Keratinocyte (primary cell): Measurements from ENCODE around the gene DACT3. TPM values are rescaled to one million over a fixed set of nuclear protein-coding genes. Genes with fewer than 3 reads are reported as not detected.

Source experiments
- DNase-seq: peaks from one replicate; pipeline ENCODE4 v3.0.0-alpha.2; 2011; ENCODE audit warnings: low read depth, missing footprints, low spot score
- FAIRE-seq: peaks from 2 replicates; lab custom pipeline; 2011; peaks lifted over from hg19 to GRCh38; lab: Jason Lieb, UNC
- H2AFZ ChIP-seq: 2 replicates; pipeline ENCODE4 v1.6.0; 2012; ENCODE audit warnings: low read length, control low read depth, inconsistent platforms; ENCODE audit not compliant: control insufficient read depth
- H3K27ac ChIP-seq: 2 replicates; pipeline ENCODE4 v1.5.1; 2011; ENCODE audit warnings: low read length; ENCODE audit not compliant: control insufficient read depth, insufficient read depth
- H3K27me3 ChIP-seq: 3 replicates; pipeline ENCODE4 v1.6.0; 2011; ENCODE audit warnings: low read length; ENCODE audit not compliant: control insufficient read depth, insufficient read depth; ENCODE audit errors: extremely low read depth
- H3K36me3 ChIP-seq, 2 experiments: 2 replicates in 1 of 2; 3 replicates in 1 of 2; pipeline ENCODE4 v1.5.1; 2011; ENCODE audit warnings: low read length in 2 of 2, mild to moderate bottlenecking in 1 of 2; ENCODE audit not compliant: control insufficient read depth in 2 of 2, insufficient read depth in 2 of 2; ENCODE audit errors: extremely low read depth in 1 of 2
- H3K4me1 ChIP-seq: 3 replicates; pipeline ENCODE4 v1.5.1; 2011; ENCODE audit warnings: low read length; ENCODE audit not compliant: control insufficient read depth, insufficient read depth; ENCODE audit errors: extremely low read depth
- H3K4me2 ChIP-seq: 3 replicates; pipeline ENCODE4 v1.6.0; 2011; ENCODE audit warnings: low read depth, low read length; ENCODE audit not compliant: control insufficient read depth, insufficient read depth; ENCODE audit errors: extremely low read depth
- H3K4me3 ChIP-seq, 3 experiments: fragments of 200-600 bp in 1 of 3; sonication (generic) in 1 of 3; 2 replicates in 2 of 3; 3 replicates in 1 of 3; pipeline ENCODE4 v1.5.1; 2011 to 2016; ENCODE audit warnings: low read length in 3 of 3, mild to moderate bottlenecking in 3 of 3, control low read depth in 2 of 3, inconsistent platforms in 1 of 3, low read depth in 1 of 3, mixed read lengths in 1 of 3, mixed run types in 1 of 3, moderate library complexity in 1 of 3; ENCODE audit not compliant: control insufficient read depth in 2 of 3, insufficient read depth in 2 of 3; ENCODE audit errors: extremely low read depth in 1 of 3
- H3K79me2 ChIP-seq: 2 replicates; pipeline ENCODE4 v1.6.0; 2012; ENCODE audit warnings: low read length; ENCODE audit not compliant: control insufficient read depth, insufficient read depth
- H3K9ac ChIP-seq: 3 replicates; pipeline ENCODE4 v1.6.0; 2011; ENCODE audit warnings: low read length; ENCODE audit not compliant: control insufficient read depth, insufficient read depth; ENCODE audit errors: extremely low read depth
- H3K9me1 ChIP-seq: 3 replicates; pipeline ENCODE4 v1.6.0; 2011; ENCODE audit warnings: low read length; ENCODE audit not compliant: control insufficient read depth, insufficient read depth; ENCODE audit errors: extremely low read depth
- H3K9me3 ChIP-seq: 2 replicates; pipeline ENCODE4 v1.5.1; 2012; ENCODE audit warnings: low read depth, low read length; ENCODE audit not compliant: control insufficient read depth
- H4K20me1 ChIP-seq: 3 replicates; pipeline ENCODE4 v1.6.0; 2011; ENCODE audit warnings: low read length; ENCODE audit not compliant: control insufficient read depth, insufficient read depth; ENCODE audit errors: extremely low read depth
- EZH2 ChIP-seq: IDR thresholded peaks from one replicate; pipeline ENCODE4 v1.6.1; 2012; ENCODE audit warnings: inconsistent platforms, mild to moderate bottlenecking, low read length, moderate library complexity
- dilution Hi-C: fragments of 300-500 bp; cut with MboI; formaldehyde crosslinking; loops from one replicate; pipeline ENCODE4 v1.7.0; 2020; ENCODE audit warnings: low sequenced_read_pairs; ENCODE audit not compliant: extremely low pct_ligation_motif_present
- polyA plus RNA-seq, 5 experiments: library from polyadenylated mRNA; depleted of rRNA in 3 of 5; stranded (reverse) in 3 of 5; stranded (forward) in 1 of 5; unstranded in 1 of 5; fragments of >200 nt; gene quantifications; 1 replicate in 1 of 5; 2 replicates in 3 of 5; 3 replicates in 1 of 5; pipeline versions ENCODE4 v1.2.1 to v1.2.3, GENCODE V29; 2011 to 2012; ENCODE audit warnings: missing spikeins in 2 of 5, low read depth in 1 of 5, low replicate concordance in 1 of 5
- small RNA-seq, 3 experiments: library from RNA; depleted of rRNA; stranded (forward); fragments of <200 nt; gene quantifications; one replicate each; pipeline ENCODE3, GENCODE V24; 2012; ENCODE audit warnings: low read depth in 3 of 3, low replicate concordance in 1 of 3; ENCODE audit not compliant: insufficient read length in 3 of 3
- TF ChIP-seq, protein P1 (sequence below), 3 experiments: IDR thresholded peaks in 1 of 3; conservative IDR thresholded peaks in 1 of 3; optimal IDR thresholded peaks in 1 of 3; 2 replicates in 2 of 3; 3 replicates in 1 of 3; pipeline versions ENCODE3 to v1.5.1; 2011; ENCODE audit warnings: low read length in 3 of 3, mild to moderate bottlenecking in 3 of 3, moderate library complexity in 2 of 3, control low read depth in 1 of 3, inconsistent platforms in 1 of 3; ENCODE audit not compliant: insufficient read depth in 2 of 3; ENCODE audit errors: extremely low read depth in 1 of 3

DACT3 gene
- polyA plus RNA-seq, 1 donor (not counting 4 experiments of a cell fraction or from before 2014, with no cell fraction given): 0.04 TPM

DNA sequence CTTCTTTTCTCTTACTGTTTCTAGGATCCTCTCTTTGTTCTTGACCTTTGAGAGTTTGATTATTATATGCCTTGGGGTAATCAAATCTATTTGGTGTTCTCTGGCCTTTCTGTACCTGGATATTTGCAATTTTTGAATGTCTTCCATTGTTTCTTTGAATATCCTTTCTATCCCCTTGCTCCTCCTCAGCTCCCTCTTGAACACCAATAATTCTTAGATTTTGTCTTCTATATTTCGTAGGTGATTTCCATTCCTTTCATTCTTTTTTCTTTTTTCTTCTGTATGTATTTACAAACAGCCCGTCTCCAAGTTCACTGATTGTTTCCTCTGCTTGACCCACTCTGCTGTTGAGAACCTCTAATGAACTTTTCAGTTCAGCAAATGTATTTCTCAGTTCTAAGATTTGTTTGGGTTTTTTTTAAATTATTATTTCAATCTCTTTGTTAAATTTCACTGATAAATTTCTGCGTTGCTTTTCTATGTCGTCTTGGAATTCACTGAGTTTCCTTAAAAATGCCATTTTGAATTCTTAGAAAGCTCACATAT, 62.5 kb downstream of the DACT3 start:
- no peak overlapping the region for H2AFZ ChIP-seq
- no peaks in the 10 kb centered on the region for H3K9me1 ChIP-seq
- H3K9ac ChIP-seq: no peak overlapping the region
- H4K20me1 ChIP-seq: peaks cover 2% of the 10 kb centered on the region
- H3K4me1 ChIP-seq: peaks cover 11% of the 10 kb centered on the region
- dilution Hi-C loops: no loop called here
- no peak overlapping the region for H3K4me2 ChIP-seq
- no peak overlapping the region for H3K27ac ChIP-seq
- no peaks in the 10 kb centered on the region for H3K27me3 ChIP-seq
- H3K36me3 ChIP-seq: peaks cover 0 to 6% of the 10 kb centered on the region in 2 experiments
- no peak for DNase-seq
- H3K9me3 ChIP-seq: no peaks in the 10 kb centered on the region
- H3K79me2 ChIP-seq: peaks cover 23% of the 10 kb centered on the region
- FAIRE-seq: no peak
- TF ChIP-seq, protein P1, sequence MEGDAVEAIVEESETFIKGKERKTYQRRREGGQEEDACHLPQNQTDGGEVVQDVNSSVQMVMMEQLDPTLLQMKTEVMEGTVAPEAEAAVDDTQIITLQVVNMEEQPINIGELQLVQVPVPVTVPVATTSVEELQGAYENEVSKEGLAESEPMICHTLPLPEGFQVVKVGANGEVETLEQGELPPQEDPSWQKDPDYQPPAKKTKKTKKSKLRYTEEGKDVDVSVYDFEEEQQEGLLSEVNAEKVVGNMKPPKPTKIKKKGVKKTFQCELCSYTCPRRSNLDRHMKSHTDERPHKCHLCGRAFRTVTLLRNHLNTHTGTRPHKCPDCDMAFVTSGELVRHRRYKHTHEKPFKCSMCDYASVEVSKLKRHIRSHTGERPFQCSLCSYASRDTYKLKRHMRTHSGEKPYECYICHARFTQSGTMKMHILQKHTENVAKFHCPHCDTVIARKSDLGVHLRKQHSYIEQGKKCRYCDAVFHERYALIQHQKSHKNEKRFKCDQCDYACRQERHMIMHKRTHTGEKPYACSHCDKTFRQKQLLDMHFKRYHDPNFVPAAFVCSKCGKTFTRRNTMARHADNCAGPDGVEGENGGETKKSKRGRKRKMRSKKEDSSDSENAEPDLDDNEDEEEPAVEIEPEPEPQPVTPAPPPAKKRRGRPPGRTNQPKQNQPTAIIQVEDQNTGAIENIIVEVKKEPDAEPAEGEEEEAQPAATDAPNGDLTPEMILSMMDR (optimal IDR thresholded peaks at IDR 0.05 in 1 of 3, IDR thresholded peaks at IDR 0.05 in 1 of 3, conservative IDR thresholded peaks at IDR 0.05 in 1 of 3; ENCODE audit: extremely low read depth in 1 of 3, insufficient read depth in 2 of 3, low read length in 3 of 3): no peak
- TF ChIP-seq EZH2: no peak
- H3K4me3 ChIP-seq: no peak overlapping the region

Small RNA genes within 50 kb of the gene (small RNA-seq; reads per million reads assigned to genes)
- gene MIR320E (0 reads per million in 3 experiments), gene RN7SL364P (0 reads per million in 3 experiments)

Other genes starting within 250 kb of the DACT3 start
- 5.2 to 5.6 TPM (median 5.4 TPM) in 3 replicates for gene CCDC8, start 247.6 kb downstream of the DACT3 start, polyA plus RNA-seq
- not detected in 3 replicates for gene PNMA8C, start 232.2 kb downstream of the DACT3 start, polyA plus RNA-seq
- 0.16 to 0.28 TPM (median 0.24 TPM) in 3 replicates for gene PNMA8A, start 189.6 kb downstream of the DACT3 start, polyA plus RNA-seq
- 0.01 TPM in 1 of 3 replicates, not detected in the others for gene PNMA8B, start 165.3 kb downstream of the DACT3 start, polyA plus RNA-seq
- 245 to 556 TPM (median 411 TPM) in 3 replicates for gene CALM3, start 59.9 kb downstream of the DACT3 start, polyA plus RNA-seq
- gene PTGIR, start 36.1 kb downstream of the DACT3 start, polyA plus RNA-seq: 0.08 TPM in 1 of 3 replicates, not detected in the others
- gene GNG8, start 25.0 kb downstream of the DACT3 start, polyA plus RNA-seq: not detected in 3 replicates
- 9.9 to 29.0 TPM (median 13.4 TPM) in 3 replicates for gene PRKD2, start 55.9 kb upstream of the DACT3 start, polyA plus RNA-seq
- gene FKRP, start 84.9 kb upstream of the DACT3 start, polyA plus RNA-seq: 6.1 to 12.6 TPM (median 6.1 TPM) in 3 replicates
- 37.3 to 57.0 TPM (median 45.8 TPM) in 3 replicates for gene STRN4, start 85.3 kb upstream of the DACT3 start, polyA plus RNA-seq
- 74.8 to 137 TPM (median 90.4 TPM) in 3 replicates for gene SLC1A5, start 127.4 kb upstream of the DACT3 start, polyA plus RNA-seq
- 183 to 218 TPM (median 192 TPM) in 3 replicates for gene AP2S1, start 189.7 kb upstream of the DACT3 start, polyA plus RNA-seq
- 14.3 to 21.7 TPM (median 19.5 TPM) in 3 replicates for gene ARHGAP35, start 199.8 kb upstream of the DACT3 start, polyA plus RNA-seq